NCI-H128 (cell line): Measurements from ENCODE around the gene DIABLO.
"Not testable (repeated sequence)": the region's sequence is repeated elsewhere in the genome, so short reads cannot be mapped to it uniquely, and the experiment has no call there.

Source experiments
- DNase-seq: peaks from one replicate; lab custom pipeline; 2025; ENCODE audit not compliant: unreplicated experiment; lab: John Stamatoyannopoulos, UW

The DIABLO gene

GRCh38 chr12:122225683-122226365 is at the start of gene DIABLO:
Gene DIABLO (minus strand): TSS chr12:122226052. CDS start chr12:122226014, 38 bp downstream.
- DNase-seq: peak; percentile 98

GRCh38 chr12:122275459-122275858 is 49.6 kb upstream of the DIABLO start:
- no peak for DNase-seq

- peak; percentile 92 for DNase-seq
These were observed 40.5 kb upstream of the DIABLO start, which contains the start of gene VPS33A for GRCh38 chr12:122266230-122266901. Gene VPS33A (minus strand): TSS chr12:122266494. CDS start chr12:122266408, 86 bp downstream.

GRCh38 chr12:122265886-122266229 is 40.0 kb upstream of the DIABLO start:
- DNase-seq: no peak

- DNase-seq: no peak
These were observed 39.6 kb upstream of the DIABLO start for GRCh38 chr12:122265476-122265875.

- not testable (repeated sequence) for DNase-seq
These were observed 34.9 kb upstream of the DIABLO start for GRCh38 chr12:122260735-122261134.

GRCh38 chr12:122258939-122259338 is 33.1 kb upstream of the DIABLO start:
- not testable (repeated sequence) for DNase-seq

- not testable (repeated sequence) for DNase-seq
These were observed 32.6 kb upstream of the DIABLO start for GRCh38 chr12:122258462-122258861.

GRCh38 chr12:122250536-122250935 is 24.7 kb upstream of the DIABLO start:
- DNase-seq: no peak

- DNase-seq: no peak
These were observed 24.2 kb upstream of the DIABLO start for GRCh38 chr12:122250047-122250446.

GRCh38 chr12:122245553-122245952 is 19.7 kb upstream of the DIABLO start:
- DNase-seq: no peak

- DNase-seq: no peak
These were observed 18.9 kb upstream of the DIABLO start for GRCh38 chr12:122244565-122245371.

GRCh38 chr12:122243965-122244364 is 18.1 kb upstream of the DIABLO start:
- DNase-seq: no peak

GRCh38 chr12:122238861-122239260 is 13.0 kb upstream of the DIABLO start:
- no peak for DNase-seq

GRCh38 chr12:122235741-122236140 is 9.9 kb upstream of the DIABLO start:
- DNase-seq: no peak

- no peak for DNase-seq
These were observed 6.8 kb upstream of the DIABLO start for GRCh38 chr12:122232691-122233090.

- no peak for DNase-seq
These were observed 4.9 kb upstream of the DIABLO start for GRCh38 chr12:122230798-122231197.

GRCh38 chr12:122228092-122228491 is 2.2 kb upstream of the DIABLO start:
- no peak for DNase-seq

GRCh38 chr12:122227341-122227740 is 1.5 kb upstream of the DIABLO start:
- peak; percentile 29 for DNase-seq

GRCh38 chr12:122226366-122227125 is 694 bp upstream of the DIABLO start:
- DNase-seq: no peak

GRCh38 chr12:122216445-122216844 is 9.4 kb downstream of the DIABLO start:
- no peak for DNase-seq
